GM12875 (cell line): ENCODE measurements around the gene CTIF.

Experiments
- H3K4me3 ChIP-seq: one replicate; pipeline ENCODE4 v1.5.1; 2011; ENCODE audit warnings: low read depth, low read length, control low read depth
- CTCF ChIP-seq: IDR thresholded peaks from 2 replicates; pipeline ENCODE4 v1.5.1; 2011; ENCODE audit warnings: low read depth, mild to moderate bottlenecking, control low read depth, inconsistent platforms, low read length, moderate library complexity, borderline replicate concordance; ENCODE audit not compliant: insufficient read depth

Gene CTIF

GRCh38 chr18:48787203-48788151 lies 248.6 kb downstream of the CTIF start:
- no peak for TF ChIP-seq CTCF

GRCh38 chr18:48788373-48788772 lies 249.5 kb downstream of the CTIF start:
- no peak for TF ChIP-seq CTCF
- H3K4me3 ChIP-seq: no peak overlapping the region

More at GRCh38 chr18:48787203-48788151, 248.6 kb downstream of the CTIF start:
- H3K4me3 ChIP-seq: no peak overlapping the region

GRCh38 chr18:48789259-48789812 lies 250.5 kb downstream of the CTIF start:
- TF ChIP-seq CTCF: no peak
- H3K4me3 ChIP-seq: no peak overlapping the region

GRCh38 chr18:48790226-48790863 lies 251.5 kb downstream of the CTIF start:
- H3K4me3 ChIP-seq: no peak overlapping the region
- TF ChIP-seq CTCF: no peak

GRCh38 chr18:48790869-48791635 lies 252.2 kb downstream of the CTIF start:
- H3K4me3 ChIP-seq: no peak overlapping the region
- TF ChIP-seq CTCF: no peak

- TF ChIP-seq CTCF: no peak
Measured at GRCh38 chr18:48791636-48792105, 252.8 kb downstream of the CTIF start.

More at GRCh38 chr18:48791636-48792105, 252.8 kb downstream of the CTIF start:
- H3K4me3 ChIP-seq: no peak overlapping the region
